Limb (tissue), 2 donors: ENCODE data around the gene PIGK.
"Not testable (repeated sequence)": the region's sequence is repeated elsewhere in the genome, so short reads cannot be mapped to it uniquely, and the experiment has no call there.

ENCODE experiments used
- DNase-seq, 2 donors: peaks; one replicate each; pipeline ENCODE4 v3.0.0-alpha.2; 2016; ENCODE audit errors: extremely low spot score in 2 of 2

The PIGK gene

DNA sequence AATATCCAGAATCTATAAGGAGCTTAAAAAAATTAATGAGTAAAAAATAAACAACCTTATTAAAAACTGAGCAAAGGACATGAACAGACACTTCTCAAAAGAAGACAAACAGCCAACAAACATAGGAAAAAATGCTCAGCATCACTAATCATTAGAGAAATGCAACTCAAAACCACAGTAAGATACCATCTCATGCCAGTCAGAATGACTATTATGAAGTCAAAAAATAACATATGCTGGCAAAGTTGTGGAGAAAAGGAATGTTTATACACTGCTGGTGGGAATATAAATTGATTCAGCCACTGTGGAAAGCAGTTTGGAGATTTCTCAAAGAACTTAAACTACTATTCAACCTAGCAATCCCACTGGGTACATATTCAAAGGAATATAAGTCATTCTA is 25.3 kb downstream of the PIGK start:
- no peak for DNase-seq

DNA sequence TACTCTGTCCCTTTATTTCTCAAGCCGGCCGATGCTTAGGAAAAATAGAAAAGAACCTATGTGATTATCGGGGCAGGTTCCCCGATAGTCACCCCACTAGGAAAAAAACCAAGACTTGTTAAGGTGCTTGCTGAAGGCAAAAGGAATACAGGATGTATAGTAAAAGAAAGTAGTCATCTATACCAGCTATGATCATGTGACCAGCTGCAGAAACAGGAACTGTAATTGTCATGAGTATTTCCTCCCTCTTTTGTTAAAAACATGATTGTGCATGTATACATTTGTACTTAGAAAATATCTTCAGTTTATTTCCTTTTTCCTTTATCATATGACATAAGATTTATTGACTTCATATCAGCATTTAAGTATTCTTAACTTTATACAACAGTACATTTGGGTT is 30.5 kb downstream of the PIGK start:
- DNase-seq = no peak

DNA sequence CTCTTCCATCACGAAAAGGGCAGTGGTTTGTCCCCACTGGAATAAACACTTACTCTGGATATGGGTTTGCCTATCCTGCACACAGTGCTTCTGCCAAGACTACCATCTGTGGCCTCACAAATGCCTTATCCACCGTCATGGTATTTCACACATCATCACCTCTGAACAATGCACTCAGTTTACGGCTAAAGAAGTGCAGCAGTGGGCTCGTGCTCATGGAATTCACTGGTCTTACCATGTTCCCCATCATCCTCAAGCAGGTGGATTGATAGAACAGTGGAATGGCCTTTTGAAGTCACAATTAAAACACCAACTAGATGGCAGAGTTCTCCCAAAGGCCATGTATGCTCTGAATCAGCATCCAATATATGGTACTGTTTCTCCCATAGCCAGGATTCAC is 32.3 kb downstream of the PIGK start:
- not testable (repeated sequence) for DNase-seq

DNA sequence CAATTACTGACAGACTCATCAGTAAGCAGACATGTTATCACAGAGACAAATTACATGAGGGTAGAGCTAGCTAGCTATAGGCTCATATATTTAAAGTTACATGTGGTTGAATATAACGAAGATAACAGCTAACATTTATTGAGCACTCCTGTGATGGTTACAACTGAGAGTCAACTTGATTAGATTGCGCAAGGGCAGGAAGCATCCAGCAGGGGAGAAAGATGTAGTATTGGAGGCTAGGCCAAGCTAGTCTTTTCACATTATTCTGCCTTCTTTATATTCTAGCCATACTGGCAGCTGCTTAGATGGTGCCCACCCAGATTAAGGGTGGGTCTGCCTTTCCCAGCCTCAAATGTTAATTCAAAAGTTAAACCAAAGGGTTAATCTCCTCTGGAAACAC is 37.1 kb downstream of the PIGK start:
- no peak for DNase-seq

DNA sequence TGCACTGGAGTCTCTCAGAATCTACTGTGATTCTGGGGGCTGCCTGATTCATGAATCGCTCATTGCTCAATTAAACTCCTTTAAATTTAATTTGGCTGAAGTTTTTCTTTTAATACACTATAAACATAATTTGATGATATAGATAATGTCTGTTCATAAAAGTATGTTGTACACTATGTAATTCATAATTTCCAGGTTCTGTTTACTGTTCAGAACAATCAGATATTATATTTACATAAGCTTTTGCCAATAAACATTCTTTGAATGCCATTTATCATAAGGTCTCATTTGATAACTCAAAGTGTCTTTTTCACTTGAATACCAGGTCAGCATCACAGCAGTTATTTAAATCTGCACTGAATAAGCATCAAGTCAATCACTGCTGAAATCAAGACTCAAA is 39.6 kb downstream of the PIGK start:
- no peak for DNase-seq

DNA sequence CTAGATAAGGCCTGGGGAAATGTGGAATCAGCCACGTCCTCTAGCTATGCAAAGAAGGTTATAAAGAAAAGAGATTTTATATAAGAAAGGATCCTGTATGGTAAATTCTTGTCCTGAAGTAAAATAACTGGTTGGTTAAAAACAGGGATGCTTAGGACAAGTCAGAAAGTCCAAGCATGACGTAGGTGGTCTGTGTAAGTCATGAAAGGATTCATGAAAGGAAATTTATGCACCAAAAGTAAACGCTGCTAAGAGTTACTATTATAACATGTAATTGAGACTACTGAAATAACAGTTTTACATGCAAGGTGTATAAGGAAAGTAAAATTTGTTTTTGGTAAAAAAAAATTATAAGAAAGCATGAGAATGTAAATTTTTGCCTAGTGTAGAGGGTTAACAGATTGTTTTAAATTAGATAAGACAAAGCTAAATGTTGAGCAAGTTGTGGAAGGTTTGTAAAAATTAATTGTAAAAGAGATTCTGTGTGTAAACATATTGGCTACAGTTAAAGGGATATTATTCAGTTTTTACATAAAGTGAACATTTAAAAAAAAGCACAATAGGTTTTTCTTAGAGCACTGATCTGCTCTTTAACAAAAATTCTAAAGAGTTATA is 43.9 kb downstream of the PIGK start:
- no peak for DNase-seq

DNA sequence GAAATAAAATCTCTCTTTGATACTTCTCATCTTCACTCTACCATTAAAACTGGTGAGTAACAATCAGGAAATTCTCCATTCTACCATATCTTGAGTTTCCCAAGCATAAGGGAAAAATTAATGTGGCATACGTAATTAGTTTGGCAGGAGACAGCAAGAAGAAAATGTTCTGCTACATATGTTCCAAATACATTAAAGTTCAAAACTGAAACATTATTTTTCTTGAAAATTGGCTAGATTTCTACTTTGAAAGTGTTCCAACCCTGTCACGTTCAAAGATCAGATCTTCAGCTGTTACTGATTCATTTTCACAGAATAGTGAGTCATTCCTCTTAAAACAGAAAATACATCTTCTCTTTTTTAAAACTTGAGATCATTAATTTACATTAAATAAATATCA is 48.5 kb downstream of the PIGK start:
- peak in 1 of 2 donors; percentile 34 for DNase-seq

DNA sequence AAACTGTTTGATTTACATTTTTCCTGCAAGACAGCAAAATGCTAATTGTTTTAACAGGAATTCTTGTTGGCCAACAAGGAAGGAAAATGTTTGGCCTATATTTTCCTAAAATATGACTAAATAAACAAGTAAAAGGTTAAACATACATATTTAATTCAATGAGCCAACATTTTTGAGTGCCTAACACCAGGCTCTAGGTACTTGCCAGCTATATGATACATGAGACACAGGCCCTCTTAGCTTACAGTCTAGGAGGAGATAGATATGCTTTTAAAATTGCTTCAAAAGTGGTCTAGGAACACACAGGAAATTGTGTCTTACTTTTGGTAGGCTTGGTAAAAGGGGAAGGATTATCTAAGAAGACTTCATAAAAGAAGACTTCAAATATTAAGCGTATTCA is 50.9 kb downstream of the PIGK start:
- no peak for DNase-seq

DNA sequence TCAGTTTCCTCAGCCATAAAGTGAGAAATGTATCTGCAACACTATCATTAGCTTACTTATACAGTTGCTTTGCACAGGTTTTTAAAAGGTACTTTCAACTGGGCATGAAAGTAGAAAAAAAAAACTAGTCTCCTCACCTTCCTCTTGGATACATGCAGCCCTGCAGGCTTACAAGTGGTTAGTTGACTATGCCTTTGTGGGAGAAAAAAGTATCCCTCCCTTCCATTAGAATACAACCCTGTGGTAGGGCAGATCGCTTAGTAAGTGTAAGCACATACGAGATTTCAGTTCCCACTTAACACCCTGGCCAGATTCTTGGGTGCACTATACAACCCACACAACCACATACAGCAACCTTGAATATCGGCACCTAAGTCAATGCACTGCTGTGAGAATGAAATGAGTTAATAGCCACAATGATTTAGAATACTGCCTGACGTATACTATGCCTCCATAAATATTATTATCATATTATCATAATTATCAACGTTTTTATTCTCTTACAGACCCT is 54.7 kb downstream of the PIGK start:
- no peak for DNase-seq

DNA sequence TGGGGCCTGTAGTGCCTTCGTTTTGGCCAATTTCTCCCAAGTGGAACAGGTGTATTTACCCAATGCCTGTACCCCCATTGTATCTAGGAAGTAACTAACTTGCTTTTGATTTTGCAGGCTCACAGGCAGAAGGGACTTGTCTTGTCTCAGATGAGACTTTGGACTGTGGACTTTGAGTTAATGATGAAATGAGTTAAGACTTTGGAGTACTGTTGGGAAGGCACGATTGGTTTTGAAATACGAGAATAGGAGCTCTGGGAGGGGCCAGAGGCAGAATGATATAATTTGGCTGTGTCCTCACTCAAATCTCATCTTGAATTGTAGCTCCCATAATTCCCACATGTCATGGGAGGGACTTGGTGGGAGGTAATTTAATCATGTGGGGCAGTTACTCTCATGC is 59.5 kb downstream of the PIGK start:
- DNase-seq = not testable (repeated sequence)

DNA sequence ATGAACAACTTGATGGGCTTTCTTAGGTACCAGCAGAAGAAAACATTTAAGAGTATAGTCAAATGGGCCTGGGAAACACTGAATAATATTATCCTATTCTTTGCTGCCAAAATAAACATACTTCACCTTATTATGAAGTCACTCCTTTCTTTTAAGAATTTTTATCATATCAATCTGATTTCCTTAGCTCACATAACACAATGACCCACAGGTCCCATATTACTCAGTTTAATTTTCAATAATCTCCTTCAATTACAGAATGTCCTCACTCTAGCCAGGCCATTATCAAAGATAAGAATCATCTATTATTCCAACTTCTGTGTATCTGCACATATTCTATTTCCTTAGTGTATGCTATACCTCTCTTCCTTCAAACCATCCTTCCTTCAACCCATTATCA is 63.0 kb downstream of the PIGK start:
- DNase-seq = no peak

DNA sequence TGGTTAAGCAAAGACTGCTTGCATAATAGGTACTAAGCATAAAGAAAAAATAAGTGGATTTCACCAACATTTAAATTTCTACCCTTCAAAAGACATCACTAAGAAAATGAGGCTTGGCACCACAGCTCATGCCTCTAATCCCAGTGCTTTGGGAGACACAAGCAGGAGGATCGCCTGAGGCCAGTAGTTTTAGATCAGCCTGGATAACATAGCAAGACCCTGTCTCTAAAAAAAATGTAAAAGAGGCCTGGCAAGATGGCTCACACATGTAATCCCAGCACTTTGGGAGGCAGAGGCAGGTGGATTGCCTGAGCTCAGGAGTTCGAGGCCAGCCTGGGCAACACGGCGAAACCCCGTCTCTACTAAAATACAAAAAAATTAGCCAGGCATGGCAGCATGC is 73.0 kb downstream of the PIGK start:
- DNase-seq = no peak

DNA sequence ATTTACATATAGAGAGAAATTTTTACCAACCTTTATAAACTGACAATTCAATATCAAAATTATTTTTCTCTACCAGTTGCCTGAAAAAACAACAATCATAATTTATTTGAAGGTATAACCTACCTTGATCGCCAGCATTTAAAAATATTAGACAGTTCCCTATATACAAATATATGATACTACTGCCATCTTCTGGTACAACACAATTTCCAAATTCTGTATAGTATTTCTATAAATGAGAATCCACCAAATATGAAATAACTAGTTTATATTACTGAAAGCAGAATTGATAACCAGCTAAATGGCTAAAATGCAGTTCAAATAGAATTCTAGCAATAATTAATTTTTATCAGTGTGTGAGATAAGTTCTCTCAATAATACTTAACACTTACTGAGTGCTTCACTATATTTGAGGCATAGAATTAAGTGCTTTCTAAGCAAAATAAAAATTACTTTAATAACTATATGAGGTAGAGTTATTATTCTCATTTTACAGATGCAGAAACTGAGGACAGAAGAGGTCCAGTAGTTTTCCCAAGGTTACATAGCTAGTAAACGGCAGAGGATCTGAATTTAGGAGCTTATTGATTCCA is 75.6 kb downstream of the PIGK start:
- DNase-seq = peak in 1 of 2 donors; percentile 43

DNA sequence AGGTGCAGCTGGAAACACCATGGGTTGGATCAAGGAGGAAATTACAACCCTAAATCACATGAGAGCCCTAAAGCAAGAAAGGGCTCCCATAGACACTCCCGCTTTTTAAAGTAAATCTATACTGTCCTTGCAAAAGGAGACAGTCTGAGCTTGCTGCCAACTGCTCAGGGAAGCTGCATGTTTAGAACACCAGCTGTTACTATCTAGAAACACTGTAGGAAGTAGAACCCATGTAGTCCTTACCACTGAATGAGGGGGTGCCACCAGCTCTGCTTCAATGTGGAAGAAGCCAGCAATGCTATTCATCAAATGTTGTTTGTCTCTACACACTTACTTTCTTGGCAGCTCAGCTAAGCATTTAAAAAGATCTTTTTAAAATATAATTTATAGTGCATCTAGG is 79.8 kb downstream of the PIGK start:
- DNase-seq = no peak

DNA sequence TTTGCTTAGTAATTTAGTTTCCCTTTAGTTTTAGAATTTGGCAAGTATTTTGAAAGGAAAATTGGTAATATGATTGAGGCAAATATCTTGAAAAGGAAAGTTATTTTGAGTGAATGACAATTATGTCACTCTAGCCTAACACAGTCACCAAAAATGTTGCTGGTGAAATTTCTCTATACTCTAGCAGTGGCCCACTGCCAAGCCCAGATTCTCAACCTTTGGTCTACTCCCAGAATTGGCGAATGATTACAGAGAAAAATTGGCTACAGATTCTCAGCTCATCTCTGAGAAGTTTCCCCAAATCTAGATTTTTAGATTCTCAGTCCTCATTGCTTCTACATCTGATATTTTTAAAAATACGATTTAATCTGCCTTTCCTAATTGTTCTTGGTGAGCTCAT is 84.9 kb downstream of the PIGK start:
- DNase-seq = no peak

DNA sequence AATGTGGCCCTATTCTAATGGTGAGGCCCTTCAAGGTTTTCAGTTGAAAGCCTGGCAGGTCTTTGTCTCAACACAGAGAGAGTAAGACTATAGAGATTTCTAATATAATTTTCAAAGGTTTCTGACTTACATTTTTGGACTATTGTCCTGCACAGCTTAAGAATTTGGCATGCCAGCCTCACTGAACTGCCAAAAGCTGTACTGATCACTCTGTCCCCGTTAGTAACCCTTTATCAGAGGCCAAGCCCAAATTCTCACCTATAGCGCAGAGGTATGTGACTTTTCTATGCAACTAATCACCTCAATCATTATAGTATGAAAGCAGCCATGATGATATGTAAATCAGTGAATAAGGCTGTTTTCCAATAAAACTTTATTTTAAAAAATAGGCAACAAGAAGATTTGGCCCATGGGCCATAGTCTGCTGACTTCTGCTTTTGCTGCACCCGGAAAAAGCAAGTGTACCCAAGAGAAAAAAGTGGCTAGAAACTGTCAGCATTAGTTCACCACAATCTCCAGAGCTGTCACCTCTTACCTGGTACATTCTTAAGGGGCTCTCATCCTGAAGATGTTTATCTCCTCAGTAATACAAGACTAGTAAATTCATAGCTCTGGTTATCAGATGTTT is 85.4 kb downstream of the PIGK start:
- DNase-seq = no peak

DNA sequence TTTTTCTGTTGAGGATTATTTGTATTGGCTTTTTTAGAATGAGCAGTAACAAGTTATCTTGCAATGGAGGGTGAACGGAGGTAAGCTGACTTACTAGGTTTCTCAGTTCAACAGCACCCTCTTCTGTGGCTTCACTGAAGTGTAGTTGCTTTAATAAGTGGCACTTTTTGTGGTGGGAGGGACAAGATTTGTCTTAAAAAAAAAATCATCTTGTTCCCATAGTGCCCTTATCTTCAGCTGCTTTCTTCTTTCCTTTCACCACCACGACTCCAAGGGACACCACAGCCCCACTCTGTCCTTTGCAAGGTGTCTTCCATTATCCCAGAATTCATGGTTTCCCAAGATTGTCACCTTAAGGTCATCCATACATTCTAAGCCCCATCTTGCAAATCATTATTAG is 92.9 kb downstream of the PIGK start:
- DNase-seq = peak; percentile 39 to 75

DNA sequence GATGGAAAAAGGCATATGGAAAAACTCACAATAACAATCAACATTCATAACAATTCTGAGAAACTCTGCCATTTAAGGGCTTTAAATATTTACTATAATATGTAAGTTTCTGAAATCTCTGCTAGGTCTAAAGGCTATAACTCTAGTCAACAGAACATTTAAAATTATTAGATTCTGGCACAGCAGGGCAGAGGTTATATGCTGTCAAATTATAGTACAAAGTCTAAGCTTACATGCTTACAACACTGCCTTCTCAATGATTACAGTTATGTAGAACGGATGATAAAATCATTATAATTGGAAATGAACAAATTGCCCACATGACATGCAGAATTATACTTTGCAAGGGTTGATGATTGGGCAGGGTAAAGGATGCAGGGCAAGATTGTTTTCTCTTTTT is 97.7 kb downstream of the PIGK start:
- no peak for DNase-seq

DNA sequence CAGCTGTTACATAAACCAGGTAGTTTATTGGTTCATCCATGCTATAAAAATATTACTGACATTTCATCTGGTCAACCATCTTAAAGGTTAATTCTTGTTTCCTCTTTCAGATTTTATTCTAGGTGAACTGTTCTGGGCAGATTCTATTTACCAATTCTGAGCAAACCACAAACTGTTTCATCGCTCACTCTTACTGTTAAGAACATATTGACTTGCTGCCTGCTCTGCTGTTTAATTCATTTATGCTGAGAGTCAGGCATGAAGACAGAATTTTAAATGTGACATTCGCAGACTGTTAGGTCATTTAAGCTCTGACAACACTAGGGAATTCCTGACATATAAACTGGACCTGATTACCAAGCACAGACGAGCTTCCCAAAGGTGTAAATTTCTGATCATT is 98.3 kb downstream of the PIGK start:
- no peak for DNase-seq

DNA sequence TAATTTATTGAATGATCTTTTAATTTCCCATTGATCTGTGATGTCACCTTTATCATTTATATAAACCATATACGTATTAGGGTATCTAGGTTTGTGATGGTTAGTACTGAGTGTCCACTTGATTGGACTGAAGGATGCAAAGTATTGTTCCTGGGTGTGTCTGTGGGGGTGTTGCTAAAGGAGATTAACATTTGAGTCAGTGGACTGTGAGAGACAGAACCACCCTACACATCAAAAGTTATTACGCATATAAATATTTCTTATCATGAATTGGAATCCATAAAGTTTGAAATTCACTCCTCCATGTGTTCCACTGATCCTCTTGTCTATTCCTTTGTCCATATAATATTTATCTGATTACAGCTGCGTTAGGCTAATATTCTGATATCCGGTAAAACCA is 100.5 kb downstream of the PIGK start:
- no peak for DNase-seq

DNA sequence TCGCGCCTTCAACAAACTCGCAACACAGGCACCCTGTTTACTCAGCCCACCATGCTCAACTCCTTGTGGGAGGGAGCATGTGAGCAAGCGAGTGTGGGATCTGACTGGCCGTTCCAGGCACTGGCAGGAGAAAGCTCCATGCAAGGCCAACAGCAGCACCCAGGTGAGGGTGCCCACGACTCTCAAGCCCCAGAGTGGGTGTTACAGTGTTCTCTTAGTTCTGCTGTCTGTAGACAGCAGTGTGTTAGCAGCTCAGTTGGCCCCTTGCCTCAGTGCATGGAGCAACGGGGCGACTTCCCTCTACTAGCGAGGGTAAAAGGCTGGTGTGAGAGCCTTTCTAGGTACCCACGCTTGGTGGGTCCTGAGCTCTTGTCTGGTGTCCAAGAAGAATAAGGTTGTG is 114.6 kb downstream of the PIGK start:
- DNase-seq = no peak

DNA sequence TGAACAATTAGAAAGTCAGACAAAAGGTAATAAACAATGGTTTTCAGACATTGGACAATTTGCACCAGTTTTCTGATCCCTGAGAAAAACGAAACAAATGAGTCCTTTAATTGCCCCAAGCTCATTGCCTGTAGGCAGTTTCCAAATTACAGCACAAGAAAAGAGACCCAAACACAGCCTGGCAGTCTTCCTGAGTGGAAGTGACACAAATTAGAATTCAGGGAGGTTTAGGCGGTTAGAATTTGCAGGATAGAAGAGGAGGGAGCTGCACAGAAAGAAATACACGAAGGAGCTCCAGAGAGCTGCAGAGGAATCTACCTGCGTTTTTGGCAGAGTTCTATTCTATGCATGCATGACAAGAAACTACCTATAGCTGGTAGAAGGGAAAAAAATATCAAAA is 115.7 kb downstream of the PIGK start:
- no peak for DNase-seq

DNA sequence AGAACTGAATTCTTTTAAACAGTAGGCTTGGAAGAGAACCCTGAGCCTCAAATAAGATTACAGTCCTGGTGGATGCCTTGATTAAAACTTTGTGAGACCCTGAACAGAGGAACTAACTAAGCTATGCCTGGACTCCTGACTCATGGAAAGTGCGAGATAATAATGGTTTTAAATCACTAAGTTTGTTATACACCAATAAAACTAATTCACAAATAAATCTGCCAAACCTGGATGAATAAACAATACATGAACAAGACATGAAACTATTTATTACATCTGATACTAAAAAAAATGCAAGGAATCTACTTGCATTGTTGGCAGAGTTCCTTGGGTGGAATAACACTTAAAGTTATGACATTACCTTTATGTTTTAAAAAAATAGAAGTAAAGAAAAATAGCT is 118.4 kb downstream of the PIGK start:
- no peak for DNase-seq
